ENCODE results near the gene BMF. TPM values are rescaled to one million over a fixed set of nuclear protein-coding genes. Genes with fewer than 3 reads are reported as not detected.
A peak's percentile ranks its signal among the peaks of the same experiment; 100 is the strongest.
"Not testable (repeated sequence)": the region's sequence is repeated elsewhere in the genome, so short reads cannot be mapped to it uniquely, and the experiment has no call there.

BMF gene
- polyA plus RNA-seq, 3 donors: 5.6 to 59.6 (median 6.5) TPM

DNA sequence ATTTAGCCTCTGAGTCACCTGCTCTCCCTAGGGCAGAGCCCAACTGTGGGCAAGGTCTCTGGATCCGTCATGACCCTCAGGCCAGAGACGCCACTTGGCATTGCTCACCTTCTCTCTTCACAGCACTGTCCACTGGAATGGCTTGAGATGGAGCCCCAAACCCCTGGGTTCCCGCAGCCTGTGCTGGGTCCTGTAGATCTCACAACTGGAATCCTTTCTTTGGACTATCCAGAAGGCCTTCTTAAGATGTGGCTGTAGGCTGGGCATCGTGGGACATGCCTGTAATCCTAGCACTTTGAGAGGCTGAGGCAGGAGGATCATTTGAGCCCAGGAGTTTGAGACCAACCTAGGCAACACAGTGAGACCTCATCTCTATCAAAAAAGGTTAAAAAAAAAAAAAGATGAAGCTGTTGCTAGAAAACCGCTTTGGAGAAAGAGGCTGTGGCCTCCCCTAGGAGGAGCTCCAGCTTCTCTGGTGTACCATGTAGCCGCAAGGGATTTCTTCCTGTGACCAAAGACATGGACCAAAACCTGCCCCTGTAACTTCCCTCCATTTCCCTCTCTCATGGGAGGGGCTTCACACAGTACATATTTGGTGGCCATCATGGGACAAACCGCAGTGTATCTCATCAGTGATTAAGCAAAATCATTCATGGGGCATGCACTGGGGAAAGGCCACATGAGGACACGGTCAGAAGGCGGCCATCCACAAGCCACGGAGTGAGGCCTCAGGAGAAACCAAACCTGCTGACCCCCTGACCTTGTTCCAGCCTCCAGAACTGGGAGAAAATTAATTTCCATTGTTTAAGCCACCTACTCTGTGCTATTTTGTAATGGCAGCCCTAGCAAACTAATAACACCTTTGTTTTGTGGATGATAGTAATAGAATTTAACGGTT, 28.9 kb upstream of the BMF start:
- Mint-ChIP-seq H3K27ac (no peak overlapping the region), H3K36me3 (no peaks in the 10 kb centered on the region), H3K9me3 (no peaks in the 10 kb centered on the region), H3K27me3 (ENCODE audit: low read depth in 3 of 3) (peaks cover 0 to 2% (median 0%) of the 10 kb centered on the region in 3 donors), H3K4me3 (no peak overlapping the region), H3K4me1 (no peaks in the 10 kb centered on the region)
- DNase-seq: no peak
- Histone ChIP-seq H3K4me1 (ENCODE audit: control insufficient read depth in 1 of 2, insufficient read depth in 2 of 2, low read length in 2 of 2) (no peaks in the 10 kb centered on the region), H2AFZ (ENCODE audit: insufficient read depth, low read depth, low read length, poor library complexity, severe bottlenecking) (no peak overlapping the region), H3K4me3 (replicated peaks in 1 of 3; ENCODE audit: low read depth in 2 of 3, low read length in 3 of 3) (no peak overlapping the region), H3K36me3 (replicated peaks in 1 of 2; ENCODE audit: control insufficient read depth in 1 of 2, insufficient read depth in 2 of 2, low read length in 2 of 2) (no peaks in the 10 kb centered on the region), H3K27ac (ENCODE audit: low read depth in 1 of 2, low read length in 2 of 2) (no peak overlapping the region), H3K79me2 (ENCODE audit: insufficient read depth, low read length) (no peaks in the 10 kb centered on the region), H3K9ac (ENCODE audit: insufficient read depth, low read length, poor library complexity, severe bottlenecking) (no peak overlapping the region), H3K4me2 (replicated peaks; ENCODE audit: extremely low read depth, low read length, poor library complexity, severe bottlenecking) (no peak overlapping the region), H4K20me1 (ENCODE audit: insufficient read depth, low read length) (no peaks in the 10 kb centered on the region), H3K9me3 (replicated peaks in 1 of 2; ENCODE audit: control insufficient read depth in 1 of 2, insufficient read depth in 1 of 2, low read length in 2 of 2) (no peaks in the 10 kb centered on the region), H3K27me3 (ENCODE audit: control insufficient read depth in 2 of 2, insufficient read depth in 2 of 2, low read length in 2 of 2) (no peaks in the 10 kb centered on the region)
- TF ChIP-seq, protein P1, sequence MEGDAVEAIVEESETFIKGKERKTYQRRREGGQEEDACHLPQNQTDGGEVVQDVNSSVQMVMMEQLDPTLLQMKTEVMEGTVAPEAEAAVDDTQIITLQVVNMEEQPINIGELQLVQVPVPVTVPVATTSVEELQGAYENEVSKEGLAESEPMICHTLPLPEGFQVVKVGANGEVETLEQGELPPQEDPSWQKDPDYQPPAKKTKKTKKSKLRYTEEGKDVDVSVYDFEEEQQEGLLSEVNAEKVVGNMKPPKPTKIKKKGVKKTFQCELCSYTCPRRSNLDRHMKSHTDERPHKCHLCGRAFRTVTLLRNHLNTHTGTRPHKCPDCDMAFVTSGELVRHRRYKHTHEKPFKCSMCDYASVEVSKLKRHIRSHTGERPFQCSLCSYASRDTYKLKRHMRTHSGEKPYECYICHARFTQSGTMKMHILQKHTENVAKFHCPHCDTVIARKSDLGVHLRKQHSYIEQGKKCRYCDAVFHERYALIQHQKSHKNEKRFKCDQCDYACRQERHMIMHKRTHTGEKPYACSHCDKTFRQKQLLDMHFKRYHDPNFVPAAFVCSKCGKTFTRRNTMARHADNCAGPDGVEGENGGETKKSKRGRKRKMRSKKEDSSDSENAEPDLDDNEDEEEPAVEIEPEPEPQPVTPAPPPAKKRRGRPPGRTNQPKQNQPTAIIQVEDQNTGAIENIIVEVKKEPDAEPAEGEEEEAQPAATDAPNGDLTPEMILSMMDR (IDR thresholded peaks at IDR 0.05): no peak
- intact Hi-C loops (cut with micrococcal nuclease): no loop called here
- WGBS (ENCODE audit: insufficient coverage): 100% methylated on average over 9 of the region's 11 CpGs

DNA sequence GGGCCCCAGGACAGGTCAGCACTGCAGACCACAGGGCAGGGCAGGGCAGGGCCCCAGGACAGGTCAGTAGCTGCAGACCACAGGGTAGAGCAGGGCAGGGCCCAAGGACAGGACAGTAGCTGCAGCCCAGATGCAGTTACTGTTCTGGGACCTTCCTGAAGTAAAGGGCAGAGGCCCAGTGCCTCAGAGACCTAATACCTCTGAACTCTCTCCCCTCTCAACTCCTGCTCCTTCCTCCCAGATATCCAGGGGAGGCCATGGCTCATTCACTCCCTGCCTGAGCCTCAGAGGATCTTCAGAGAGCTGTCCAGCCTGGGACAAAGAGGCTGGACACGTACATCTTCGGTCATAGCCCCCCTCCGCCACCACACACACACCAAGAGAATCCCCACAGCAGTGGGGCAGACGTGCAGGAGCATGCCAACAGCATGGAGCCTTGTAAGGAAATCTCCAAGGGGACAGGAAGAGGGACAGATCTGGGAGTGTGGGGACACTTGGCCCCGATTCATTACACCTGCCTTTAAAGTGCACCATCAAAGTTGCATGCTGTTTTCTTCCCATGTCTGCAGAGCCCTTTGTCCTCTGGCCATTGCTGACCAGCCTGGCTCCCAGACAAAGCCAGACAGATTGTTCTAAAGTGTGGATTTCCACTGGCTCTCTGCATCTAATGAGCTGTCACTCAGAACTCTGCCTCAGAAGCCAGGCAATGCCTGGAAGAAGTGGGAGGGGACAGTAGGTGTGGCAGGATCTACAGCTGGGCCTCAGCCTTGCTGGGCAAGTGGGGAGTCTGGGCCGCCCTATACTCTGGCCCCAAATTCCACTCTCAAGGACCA, 28.0 kb upstream of the BMF start:
- H3K4me3 ChIP-seq (replicated peaks in 1 of 3; ENCODE audit: low read depth in 2 of 3, low read length in 3 of 3): no peak overlapping the region
- H3K4me2 ChIP-seq (replicated peaks; ENCODE audit: extremely low read depth, low read length, poor library complexity, severe bottlenecking): no peak overlapping the region
- TF ChIP-seq, protein P1 (IDR thresholded peaks at IDR 0.05): no peak
- H3K27me3 ChIP-seq (ENCODE audit: control insufficient read depth in 2 of 2, insufficient read depth in 2 of 2, low read length in 2 of 2): no peaks in the 10 kb centered on the region
- no peaks in the 10 kb centered on the region for H4K20me1 ChIP-seq (ENCODE audit: insufficient read depth, low read length)
- Mint-ChIP-seq H3K36me3 (no peaks in the 10 kb centered on the region), H3K27me3 (ENCODE audit: low read depth in 3 of 3) (peaks cover 0 to 2% (median 0%) of the 10 kb centered on the region in 3 donors), H3K4me1 (no peaks in the 10 kb centered on the region), H3K27ac (no peak overlapping the region), H3K9me3 (no peaks in the 10 kb centered on the region), H3K4me3 (no peak overlapping the region)
- no peaks in the 10 kb centered on the region for H3K36me3 ChIP-seq (replicated peaks in 1 of 2; ENCODE audit: control insufficient read depth in 1 of 2, insufficient read depth in 2 of 2, low read length in 2 of 2)
- no peak for DNase-seq
- intact Hi-C loops (cut with micrococcal nuclease): no loop called here
- no peaks in the 10 kb centered on the region for H3K4me1 ChIP-seq (ENCODE audit: control insufficient read depth in 1 of 2, insufficient read depth in 2 of 2, low read length in 2 of 2)
- no CpG with 5 or more reads among the region's 6 CpGs for WGBS (ENCODE audit: insufficient coverage)
- no peaks in the 10 kb centered on the region for H3K79me2 ChIP-seq (ENCODE audit: insufficient read depth, low read length)
- no peak overlapping the region for H3K9ac ChIP-seq (ENCODE audit: insufficient read depth, low read length, poor library complexity, severe bottlenecking)
- H2AFZ ChIP-seq (ENCODE audit: insufficient read depth, low read depth, low read length, poor library complexity, severe bottlenecking): no peak overlapping the region
- no peaks in the 10 kb centered on the region for H3K9me3 ChIP-seq (replicated peaks in 1 of 2; ENCODE audit: control insufficient read depth in 1 of 2, insufficient read depth in 1 of 2, low read length in 2 of 2)
- H3K27ac ChIP-seq (ENCODE audit: low read depth in 1 of 2, low read length in 2 of 2): no peak overlapping the region

DNA sequence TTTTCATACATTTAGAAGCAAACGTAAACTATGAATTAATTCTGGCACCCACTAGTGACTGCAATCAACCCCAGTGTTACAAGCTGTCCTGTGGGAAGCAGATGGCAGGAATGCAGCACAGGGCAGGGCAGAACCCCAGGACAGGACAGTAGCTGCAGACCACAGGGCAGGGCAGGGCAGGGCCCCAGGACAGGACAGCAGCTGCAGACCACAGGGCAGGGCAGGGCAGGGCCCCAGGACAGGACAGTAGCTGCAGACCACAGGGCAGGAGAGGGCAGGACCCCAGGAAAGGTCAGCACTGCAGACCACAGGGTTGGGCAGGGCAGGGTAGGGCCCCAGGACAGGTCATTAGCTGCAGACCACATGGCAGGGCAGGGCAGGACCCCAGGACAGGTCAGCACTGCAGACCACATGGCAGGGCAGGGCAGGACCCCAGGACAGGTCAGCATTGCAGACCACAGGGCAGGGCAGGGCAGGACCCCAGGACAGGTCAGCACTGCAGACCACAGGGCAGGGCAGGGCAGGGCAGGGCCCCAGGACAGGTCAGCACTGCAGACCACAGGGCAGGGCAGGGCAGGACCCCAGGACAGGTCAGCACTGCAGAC, 27.3 kb upstream of the BMF start:
- H3K9me3 Mint-ChIP-seq; H3K4me1 Mint-ChIP-seq; H3K36me3 Mint-ChIP-seq; H2AFZ ChIP-seq (ENCODE audit: insufficient read depth, low read depth, low read length, poor library complexity, severe bottlenecking); H3K9ac ChIP-seq (ENCODE audit: insufficient read depth, low read length, poor library complexity, severe bottlenecking); H3K27me3 Mint-ChIP-seq (ENCODE audit: low read depth in 3 of 3); H3K4me1 ChIP-seq (ENCODE audit: control insufficient read depth in 1 of 2, insufficient read depth in 2 of 2, low read length in 2 of 2); H4K20me1 ChIP-seq (ENCODE audit: insufficient read depth, low read length); intact Hi-C loops (cut with micrococcal nuclease); H3K9me3 ChIP-seq (replicated peaks in 1 of 2; ENCODE audit: control insufficient read depth in 1 of 2, insufficient read depth in 1 of 2, low read length in 2 of 2); H3K4me2 ChIP-seq (replicated peaks; ENCODE audit: extremely low read depth, low read length, poor library complexity, severe bottlenecking); H3K79me2 ChIP-seq (ENCODE audit: insufficient read depth, low read length); H3K36me3 ChIP-seq (replicated peaks in 1 of 2; ENCODE audit: control insufficient read depth in 1 of 2, insufficient read depth in 2 of 2, low read length in 2 of 2); H3K27ac ChIP-seq (ENCODE audit: low read depth in 1 of 2, low read length in 2 of 2); H3K27me3 ChIP-seq (ENCODE audit: control insufficient read depth in 2 of 2, insufficient read depth in 2 of 2, low read length in 2 of 2); H3K4me3 Mint-ChIP-seq; H3K4me3 ChIP-seq (replicated peaks in 1 of 3; ENCODE audit: low read depth in 2 of 3, low read length in 3 of 3); DNase-seq: not testable (repeated sequence)
- 100% methylated on average over 1 of the region's 1 CpG for WGBS (ENCODE audit: insufficient coverage)
- H3K27ac Mint-ChIP-seq: peak overlapping the region in 1 of 7 donors; percentile 46

All from CD14-positive monocyte (primary cell).